Measurements from ENCODE around the gene CCDC171.

The CCDC171 gene

DNA sequence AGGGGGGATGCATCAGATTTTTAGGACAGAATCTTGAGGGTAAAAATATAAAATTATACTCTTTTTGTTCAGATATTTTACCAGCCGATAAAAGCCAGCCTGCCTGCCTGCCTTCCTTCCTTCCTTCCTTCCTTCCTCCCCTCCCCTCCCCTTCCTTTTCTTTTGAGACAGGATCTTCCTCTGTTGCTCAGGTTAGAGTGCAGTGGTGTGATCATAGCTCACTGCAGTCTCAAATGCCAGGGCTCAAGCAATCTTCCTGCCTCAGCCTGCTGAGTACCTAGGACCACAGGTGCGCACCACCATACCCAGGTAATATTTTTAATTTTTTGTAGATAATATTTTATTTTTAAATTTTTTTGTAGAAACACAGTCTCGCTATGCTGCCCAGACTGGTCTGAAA, 330.0 kb downstream of the CCDC171 start:
- DNase-seq (ENCODE audit: low spot score): no peak

DNA sequence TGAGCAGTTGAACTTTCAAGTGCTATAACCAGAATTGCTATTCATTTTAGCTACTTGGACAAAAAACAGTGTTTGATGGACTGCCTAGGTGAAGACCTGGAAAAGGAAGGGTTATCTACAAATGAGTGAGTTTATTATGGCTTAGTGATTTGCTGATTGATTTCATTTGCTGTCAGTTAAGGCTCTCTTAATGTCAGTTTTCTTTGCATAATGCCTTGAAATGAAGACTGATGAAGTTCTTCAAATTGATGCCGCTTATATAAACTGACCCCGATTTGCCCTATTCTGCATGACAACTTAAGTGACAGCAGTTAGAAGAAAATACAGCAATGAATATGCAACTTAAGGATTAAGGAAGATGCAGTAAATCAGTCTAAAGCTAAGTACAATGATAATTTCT, 332.6 kb downstream of the CCDC171 start:
- no peak for DNase-seq (ENCODE audit: low spot score)

DNA sequence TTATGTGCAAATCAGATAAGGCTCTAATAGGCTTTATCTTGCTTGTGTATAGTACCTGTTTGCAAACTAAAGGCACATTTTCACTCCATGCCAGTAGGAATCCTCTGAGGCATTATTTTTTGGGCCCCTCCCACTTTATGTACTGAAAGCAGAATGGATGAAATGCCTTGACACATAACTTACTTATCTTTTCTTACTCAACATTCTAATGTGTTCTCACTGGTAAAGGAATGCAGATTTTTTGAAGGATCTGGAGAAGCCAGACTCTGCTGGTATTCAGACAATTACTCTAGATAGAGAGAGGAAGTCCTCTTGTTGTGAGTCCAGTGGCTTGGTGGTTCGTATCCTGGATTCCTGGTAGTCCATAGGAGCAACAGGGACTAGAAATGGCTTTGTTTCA, 336.7 kb downstream of the CCDC171 start:
- peak; percentile 20 for DNase-seq (ENCODE audit: low spot score)

DNA sequence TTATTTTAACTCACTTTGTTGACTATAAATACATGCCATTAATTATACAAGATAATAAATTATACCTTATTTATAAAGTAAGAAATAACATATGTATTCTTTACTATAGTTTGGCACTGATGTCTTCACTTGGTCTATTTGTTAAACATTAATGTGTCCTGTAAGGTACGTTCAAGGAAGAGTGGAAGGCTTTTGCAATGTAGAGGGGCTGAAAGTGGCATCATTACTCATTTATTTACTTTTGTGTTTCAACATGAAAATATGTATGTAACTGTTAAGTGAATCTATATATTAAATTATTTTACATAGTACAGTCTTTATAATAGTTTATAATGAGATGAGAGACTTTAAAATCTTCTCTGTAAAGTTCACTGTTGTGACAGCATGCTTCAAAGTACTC, 348.7 kb downstream of the CCDC171 start:
- DNase-seq (ENCODE audit: low spot score): no peak

DNA sequence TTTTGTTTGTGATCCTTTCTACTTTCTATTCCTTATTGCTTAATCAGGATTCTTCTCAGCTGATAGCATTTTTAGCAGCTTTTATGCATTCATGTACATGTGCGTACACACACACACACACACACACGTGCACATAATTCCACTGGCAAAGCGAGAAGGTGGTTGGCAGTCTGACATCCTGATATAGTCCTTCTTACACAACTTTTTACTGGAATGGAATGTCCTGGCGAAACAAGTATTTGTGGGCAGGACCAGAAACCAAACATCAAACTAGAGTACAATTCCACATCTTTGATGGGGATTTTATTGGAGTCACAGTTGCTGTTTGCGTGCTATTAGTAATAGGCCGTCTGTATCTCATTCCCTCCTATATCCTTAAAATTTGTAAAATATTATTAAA, 356.5 kb downstream of the CCDC171 start:
- peak; percentile 2 for DNase-seq (ENCODE audit: low spot score)

DNA sequence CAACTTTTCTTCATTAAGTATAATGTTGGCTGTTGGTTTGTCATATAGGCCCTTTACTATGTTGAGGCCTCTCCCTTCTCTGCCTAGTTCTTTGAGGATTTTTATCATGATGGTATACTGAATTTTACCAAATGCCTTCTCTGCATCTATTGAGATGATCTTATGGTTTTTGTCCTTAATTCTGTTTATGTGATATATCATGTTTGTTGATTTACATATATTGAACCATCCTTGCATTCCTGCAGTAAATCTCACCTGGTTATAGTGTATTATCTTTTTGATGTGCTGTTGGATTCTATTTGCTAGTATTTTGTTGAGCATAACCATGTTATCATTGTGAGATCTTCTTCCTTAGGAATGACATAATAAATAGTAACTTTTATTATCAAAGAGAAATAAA, 362.9 kb downstream of the CCDC171 start:
- no peak for DNase-seq (ENCODE audit: low spot score)

DNA sequence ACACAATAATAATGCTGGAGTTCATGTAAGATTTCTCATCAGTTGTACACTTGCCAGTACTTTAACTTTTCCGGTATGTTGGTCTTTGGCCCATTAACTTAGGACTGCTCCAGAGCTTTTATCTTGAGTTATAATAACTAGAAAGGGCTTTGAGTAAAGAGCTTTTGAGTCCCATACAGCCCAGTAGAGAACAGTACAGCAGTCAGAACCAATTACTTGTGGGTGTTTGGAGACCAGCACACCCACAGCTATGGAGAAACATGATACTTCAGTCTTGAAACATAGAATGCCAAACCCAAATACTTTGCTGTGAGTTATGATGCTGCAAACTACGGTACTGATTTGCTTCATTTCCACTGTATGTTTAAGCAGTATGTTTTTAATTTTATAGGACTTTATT, 374.3 kb downstream of the CCDC171 start:
- DNase-seq (ENCODE audit: low spot score): no peak

DNA sequence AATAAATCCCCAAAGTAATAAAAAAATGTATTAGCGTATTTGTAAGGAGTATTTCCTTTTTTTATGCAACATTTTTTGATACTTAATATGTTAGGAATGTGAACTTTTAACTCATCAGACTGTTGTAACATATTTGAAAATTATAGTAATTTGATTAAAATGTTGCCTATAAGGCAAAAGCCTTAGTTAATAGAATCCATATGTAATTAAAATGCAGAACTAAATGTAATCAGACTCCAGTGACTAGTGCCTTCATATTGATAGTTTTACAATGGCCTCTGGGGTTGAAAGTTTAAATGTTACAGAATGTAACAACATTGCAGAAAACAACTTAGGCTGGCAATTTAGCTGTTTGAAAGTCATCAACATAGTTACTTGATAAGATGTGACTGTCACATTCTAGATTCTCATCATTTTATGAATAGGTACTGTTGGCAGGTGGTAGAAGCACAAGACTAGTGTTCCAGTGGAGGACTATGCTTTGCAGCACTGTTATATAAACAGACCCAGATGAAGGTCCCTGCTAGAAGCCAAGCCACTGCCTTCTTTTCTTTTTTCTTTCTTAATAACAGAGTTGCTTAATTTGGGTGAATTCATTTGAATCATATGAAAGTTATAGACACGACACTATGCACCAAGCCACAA, 382.9 kb downstream of the CCDC171 start:
- no peak for DNase-seq (ENCODE audit: low spot score)

DNA sequence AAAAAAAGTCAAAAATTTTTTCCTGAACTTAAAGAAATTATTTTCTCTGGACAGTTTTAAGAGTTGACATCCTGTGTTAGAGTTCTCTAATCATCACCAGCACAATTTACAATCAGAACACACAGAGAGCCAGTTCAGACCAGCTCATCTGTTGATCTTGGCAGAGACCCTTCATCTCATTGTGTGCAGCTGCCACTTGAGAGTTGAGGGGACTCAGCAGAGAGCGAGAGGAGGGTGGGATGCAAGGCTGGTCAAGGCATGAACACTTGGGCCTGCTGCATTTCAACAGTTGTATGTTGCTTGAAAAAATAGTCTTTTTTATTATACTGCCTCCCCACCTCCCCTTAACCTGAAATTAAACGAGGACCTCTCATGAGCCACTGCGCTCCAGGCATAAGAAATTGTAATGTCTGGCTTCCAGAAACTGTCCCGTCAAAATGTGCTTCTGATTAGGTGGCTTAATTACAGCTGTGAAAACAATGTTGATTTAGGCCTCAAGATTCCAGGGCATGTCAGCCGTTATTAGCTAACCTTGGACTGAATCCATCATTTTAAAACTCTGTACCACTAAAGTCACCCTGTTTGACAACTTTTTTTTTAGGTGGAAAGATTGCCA, 383.6 kb downstream of the CCDC171 start:
- DNase-seq (ENCODE audit: low spot score): peak; percentile 10

DNA sequence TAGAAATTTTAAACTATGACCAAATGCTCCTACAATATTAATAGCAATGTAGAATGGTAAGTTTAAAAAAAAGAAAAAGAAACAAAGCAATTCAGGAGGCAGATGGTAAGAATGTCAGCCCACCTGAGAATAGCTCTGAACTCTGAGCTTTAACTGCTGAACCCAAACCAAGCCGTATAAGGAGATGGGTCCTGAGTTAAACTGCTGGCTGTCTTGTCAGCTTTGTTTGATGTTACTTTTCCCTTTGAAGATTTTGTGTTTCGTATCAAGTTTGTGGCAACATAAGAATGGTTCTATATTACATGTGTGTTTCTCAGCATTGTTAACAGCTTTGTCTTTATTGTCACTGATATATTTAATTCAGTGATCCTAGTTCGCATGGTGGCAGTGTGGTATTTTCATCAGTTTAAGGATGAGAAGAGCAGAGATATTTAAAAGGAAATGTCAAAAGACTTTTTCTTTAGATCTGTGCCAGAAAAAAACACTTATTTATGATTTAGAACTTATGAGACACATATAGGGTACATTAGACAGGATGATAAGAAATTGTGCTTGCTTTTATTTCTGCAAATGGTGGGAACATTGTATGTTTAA, 390.1 kb downstream of the CCDC171 start:
- DNase-seq (ENCODE audit: low spot score): no peak

DNA sequence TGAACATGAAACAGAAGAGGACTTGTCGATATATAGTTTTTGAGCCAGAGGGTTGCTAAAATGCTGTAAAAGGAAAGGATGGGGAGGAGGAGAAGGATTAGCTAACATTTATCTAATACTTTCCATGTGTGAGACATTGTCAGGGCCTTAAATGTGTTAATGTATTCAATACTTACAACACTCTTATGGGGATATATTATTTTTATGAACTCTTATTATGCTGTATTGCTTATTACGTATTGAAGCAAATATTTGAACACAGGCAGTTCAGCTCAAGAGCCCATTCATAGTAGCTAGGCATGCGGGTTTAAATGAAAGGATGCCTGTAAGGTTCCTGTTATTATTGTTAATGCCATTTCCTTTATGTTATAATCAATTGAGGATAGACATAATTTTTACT, 391.5 kb downstream of the CCDC171 start:
- no peak for DNase-seq (ENCODE audit: low spot score)

DNA sequence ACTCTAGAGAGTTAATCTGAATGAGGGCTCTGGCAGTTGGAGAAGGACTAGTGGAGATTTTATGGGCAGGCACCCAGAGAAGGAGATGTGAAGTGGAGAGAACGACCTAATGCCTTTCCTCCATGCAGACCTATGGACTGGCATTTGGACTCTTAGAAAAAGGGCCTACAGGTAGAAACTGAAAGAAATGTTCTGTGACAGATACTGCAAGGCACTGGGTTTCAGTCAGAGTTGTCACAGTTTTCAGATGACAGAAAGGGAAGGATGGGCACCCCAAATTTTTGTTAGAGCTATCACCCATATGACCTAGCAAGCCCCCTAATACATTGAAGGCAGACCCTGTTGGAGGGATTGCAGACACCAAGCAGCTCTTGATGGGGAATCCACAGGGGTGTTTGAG, 406.8 kb downstream of the CCDC171 start:
- no peak for DNase-seq (ENCODE audit: low spot score)

DNA sequence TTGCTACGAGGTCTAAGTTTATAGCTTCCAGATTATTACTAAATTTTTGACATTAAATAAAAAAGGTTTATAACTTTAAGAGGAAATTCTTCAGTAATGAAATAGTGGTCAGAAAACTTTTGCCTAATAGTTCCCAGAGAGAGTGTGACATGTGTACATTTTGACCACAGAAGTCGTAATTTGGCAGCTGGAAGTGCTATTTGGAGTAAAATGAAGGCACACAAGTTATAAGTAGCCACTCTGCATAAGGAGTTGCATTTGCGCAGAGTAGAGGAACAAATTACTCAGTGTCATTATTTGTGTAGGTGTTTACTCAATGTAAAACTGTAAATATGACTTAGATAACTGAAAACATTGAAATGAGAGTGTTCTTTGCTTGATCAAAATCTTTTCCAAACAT, 408.4 kb downstream of the CCDC171 start:
- no peak for DNase-seq (ENCODE audit: low spot score)

DNA sequence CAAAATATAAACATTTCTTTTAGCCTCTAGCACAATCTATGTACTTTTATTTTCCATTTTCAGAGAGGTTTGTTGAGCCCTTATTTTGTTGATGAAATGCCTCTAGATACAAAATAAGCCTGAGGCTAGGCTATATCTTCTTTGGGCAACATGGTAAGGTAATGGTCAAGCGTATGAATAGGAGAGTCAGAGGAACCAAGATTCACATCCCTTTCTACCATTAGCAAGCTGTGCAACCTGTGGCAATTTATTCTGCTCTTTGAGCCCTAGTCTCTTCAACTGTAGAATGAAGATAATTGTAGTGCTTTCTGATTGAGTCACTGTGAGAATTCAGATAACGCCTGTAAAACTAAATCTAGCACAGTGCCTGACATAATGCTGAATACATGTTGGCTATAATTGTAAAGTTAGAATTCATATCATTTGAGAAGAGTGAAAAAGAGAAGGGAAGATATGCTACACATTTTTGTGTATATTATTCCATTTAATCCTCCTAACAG, 412.5 kb downstream of the CCDC171 start:
- DNase-seq (ENCODE audit: low spot score): no peak

DNA sequence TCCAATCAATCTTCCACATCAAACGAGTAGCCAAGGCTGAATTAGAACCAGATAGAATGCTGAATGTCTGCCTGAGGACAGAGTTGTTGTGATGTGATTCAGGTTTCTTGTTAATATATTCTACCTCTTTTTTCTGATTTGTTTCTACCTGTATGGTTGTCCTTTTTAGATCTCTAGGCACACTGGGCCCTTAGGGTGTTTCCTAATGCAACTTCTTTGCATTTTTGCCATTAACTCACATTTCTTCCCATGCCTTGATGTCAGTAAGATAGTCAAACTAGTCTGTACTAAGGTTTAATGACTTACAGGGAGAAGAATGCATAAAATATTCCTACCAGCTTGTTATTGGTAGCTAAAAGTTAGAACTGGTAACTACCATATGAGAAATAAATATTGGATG, 413.6 kb downstream of the CCDC171 start:
- DNase-seq (ENCODE audit: low spot score): no peak

DNA sequence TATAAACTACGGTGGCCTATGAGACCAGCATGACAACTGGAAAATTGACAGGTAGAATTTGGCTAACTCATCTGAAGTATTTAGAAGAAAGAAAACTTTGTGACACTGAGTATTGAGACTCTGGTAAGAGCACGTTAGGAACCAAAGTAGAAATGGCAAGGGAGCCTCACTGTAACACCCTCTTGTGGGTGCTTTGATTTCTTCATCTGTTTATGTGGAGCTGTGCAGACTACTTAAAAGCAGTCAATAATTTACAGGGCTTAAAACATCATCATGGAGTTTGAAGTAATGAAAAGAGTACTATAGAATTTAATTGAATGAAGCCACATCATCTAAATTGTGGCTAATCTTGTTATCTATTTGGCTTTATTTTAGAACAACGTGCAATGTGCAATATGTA, 414.2 kb downstream of the CCDC171 start:
- no peak for DNase-seq (ENCODE audit: low spot score)

DNA sequence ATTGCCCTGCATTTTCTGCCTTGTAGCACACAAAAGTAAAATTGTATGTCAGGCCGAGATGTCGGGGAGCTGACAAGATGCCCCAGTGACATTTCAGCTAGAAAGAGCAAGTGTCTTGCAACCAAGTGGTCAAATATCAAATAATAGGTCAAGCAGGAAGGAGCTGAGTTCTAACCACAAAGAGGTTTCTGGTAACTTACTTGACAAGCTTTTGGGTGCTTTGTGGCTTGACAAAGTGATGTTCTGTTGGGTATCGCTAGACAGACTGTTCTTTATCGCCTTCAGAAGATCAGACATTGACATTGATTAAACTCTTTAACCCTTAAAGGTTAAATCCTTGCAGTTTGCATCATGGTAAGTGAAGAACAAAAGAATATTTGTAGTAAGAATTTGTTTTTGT, 419.9 kb downstream of the CCDC171 start:
- DNase-seq (ENCODE audit: low spot score): no peak

DNA sequence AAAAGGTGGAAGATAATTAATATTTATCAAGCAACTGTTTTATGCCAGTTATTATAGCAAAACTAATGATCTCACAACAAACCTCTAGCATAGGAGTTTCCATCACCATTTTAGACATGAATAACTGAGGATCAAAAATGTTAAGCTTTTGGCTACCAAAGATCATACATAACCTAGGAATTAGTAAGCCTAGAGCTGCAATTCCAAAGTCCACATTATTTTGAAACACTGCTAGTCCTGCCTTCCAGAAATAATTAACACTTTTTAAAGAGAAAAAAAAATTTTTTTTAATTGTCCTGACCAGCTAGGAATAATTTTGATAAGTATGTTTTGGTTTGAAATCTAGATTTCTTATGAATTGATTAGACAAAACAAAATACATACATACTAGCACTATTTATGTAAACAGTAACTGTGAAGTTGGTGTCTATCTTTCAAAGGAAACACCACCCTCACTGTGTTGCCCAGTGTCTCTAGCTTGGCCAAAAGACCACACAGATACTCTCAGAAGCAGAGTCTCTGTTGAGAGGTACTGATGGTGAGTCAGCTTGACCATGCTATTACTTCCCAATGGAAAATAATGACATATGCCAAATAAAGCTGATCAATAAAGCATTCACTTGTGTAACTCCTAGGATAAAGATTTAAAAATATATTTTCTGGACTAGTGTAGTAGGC, 422.4 kb downstream of the CCDC171 start:
- DNase-seq (ENCODE audit: low spot score): no peak

DNA sequence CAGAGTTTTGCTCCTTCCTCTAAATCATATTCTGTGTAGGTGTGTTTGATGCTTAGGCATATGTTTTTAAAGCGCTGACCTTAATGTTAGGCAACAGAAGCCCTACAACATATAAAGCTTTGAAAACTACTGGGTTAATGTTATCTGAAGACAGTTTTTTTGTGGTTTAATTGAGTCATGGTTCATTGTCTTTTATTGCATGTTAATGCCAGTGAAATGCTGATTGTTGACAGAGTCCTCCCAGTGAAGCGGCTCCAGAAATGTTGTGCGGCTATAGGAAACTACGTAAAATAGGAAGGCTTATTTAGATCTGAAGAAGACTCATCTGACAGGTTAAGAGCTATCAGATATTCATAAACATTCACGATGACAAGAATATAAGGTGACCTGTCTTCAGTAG, 424.6 kb downstream of the CCDC171 start:
- DNase-seq (ENCODE audit: low spot score): no peak

DNA sequence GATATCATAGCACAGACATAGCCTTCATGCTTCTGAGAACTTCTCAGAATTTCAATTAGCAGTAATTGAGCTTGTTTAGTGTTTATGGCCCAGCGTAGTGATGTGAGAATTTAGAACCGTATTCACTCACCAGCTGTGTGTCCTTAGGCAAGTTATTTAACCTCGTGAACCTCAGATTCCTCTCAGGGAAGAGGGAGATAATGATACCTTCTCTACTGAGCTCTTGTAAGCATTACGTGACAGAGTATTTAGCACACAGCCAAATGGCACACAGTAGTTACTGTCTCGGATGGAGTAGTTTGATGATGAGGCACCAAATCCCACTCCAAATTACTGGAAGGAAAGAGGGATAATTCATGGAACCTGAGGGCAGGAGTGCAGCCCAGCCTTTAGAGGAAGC, 429.3 kb downstream of the CCDC171 start:
- DNase-seq (ENCODE audit: low spot score): no peak

DNA sequence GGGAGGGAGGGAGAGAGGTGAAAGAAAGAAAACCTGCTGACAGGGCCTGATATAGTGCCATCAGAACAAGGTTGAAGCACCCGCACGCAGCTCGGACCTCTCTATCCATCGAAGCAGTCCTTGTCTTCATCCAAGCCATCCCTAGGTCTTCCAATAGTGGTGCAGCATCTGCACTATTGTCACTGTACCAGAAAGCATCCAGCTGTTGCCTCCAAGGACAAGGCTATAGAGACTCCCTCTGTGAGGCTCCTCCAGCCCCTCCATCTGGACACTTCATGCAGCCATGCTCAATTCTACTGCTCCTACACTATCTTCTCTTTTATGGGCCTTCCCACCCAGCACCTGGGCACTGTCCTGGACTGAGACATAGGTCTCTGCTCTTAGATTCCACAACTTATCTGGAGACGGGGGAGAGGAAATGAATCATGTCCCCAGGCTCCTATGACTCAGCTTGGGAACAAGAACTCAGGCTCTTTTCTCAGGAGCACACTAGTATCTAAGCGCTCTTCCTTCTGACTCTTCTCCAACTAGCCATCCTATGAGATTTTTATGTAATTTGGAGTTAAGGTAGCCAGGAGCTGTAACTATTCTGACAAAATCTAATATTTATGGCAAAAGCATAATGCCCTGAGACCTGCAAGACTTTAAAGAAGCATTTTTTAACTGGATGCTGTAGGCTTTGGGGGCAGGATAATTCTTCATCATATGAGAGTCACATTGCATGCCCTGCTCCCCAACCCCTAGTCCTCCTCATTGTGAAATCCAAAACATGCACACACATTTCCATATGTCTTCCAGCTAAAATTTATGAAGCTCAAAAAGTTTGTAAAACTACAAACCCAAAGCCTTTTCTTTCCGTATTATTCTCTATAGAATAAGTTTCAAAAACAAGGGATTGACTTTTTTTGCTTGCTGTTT, 446.8 kb downstream of the CCDC171 start:
- peak; percentile 88 for DNase-seq (ENCODE audit: low spot score)

DNA sequence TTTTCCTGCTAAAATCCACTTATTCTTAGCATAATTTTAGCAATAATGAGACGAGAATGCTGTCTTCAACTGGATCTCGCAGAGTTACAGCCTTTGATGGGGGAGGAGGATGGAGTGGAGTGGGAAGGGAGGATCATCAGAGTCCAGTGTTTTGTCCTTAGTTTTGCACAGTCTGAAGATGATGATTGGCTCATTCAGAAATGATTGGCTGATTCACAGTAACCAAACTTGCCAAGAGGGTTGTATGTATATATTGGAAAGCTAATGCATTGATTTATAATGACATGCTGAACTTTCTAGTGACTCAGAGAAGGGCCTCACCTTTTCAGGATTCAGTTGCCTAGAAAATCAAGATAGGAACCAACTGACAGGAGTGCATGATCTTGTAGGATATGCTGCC, 448.0 kb downstream of the CCDC171 start:
- DNase-seq (ENCODE audit: low spot score): no peak

All from AG08395 (cell line).